ENCODE data around the gene MEIS2.

DNA sequence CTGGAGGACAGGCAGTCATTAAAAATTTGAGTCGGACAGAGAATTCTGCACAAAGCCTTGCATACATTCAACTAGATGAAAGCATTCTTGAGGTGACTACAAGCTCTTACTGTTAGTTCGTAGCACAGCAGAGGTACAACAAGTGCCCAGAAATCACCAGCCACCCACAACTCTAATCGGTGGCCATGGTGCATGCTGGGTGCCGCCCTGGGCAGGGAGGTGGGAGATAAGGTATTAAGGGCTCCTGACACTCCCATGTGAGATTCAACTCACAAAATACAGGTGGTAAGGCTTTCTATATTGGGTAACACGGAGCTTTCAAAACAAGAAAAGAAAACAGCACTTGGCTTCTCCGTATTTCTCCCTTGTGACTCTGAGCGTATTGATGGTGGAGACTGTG, 66.0 kb downstream of the MEIS2 start:
- TF ChIP-seq, protein P1, sequence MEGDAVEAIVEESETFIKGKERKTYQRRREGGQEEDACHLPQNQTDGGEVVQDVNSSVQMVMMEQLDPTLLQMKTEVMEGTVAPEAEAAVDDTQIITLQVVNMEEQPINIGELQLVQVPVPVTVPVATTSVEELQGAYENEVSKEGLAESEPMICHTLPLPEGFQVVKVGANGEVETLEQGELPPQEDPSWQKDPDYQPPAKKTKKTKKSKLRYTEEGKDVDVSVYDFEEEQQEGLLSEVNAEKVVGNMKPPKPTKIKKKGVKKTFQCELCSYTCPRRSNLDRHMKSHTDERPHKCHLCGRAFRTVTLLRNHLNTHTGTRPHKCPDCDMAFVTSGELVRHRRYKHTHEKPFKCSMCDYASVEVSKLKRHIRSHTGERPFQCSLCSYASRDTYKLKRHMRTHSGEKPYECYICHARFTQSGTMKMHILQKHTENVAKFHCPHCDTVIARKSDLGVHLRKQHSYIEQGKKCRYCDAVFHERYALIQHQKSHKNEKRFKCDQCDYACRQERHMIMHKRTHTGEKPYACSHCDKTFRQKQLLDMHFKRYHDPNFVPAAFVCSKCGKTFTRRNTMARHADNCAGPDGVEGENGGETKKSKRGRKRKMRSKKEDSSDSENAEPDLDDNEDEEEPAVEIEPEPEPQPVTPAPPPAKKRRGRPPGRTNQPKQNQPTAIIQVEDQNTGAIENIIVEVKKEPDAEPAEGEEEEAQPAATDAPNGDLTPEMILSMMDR (IDR thresholded peaks at IDR 0.05) = no peak
- TF ChIP-seq POLR2AphosphoS5 (IDR thresholded peaks at IDR 0.05) (no peak), POLR2A (IDR thresholded peaks at IDR 0.05) (no peak)

All from stomach (tissue), 4 donors.